Adrenal gland (tissue), 12 donors: Measurements from ENCODE around the gene FRK. TPM values are rescaled to one million over a fixed set of nuclear protein-coding genes. Genes with fewer than 3 reads are reported as not detected.
"Not testable (repeated sequence)": the region's sequence is repeated elsewhere in the genome, so short reads cannot be mapped to it uniquely, and the experiment has no call there.

Source experiments
- DNase-seq, 7 donors: peaks; one replicate each; pipeline ENCODE4 v3.0.0-alpha.2; 2019 to 2020
- H3K27ac ChIP-seq, 5 donors: fragments of 200-600 bp; sonication (generic) in 4 of 5; 1 replicate in 3 of 5; 2 replicates in 2 of 5; pipeline versions ENCODE4 v1.5.1 to v1.8.0; 2016 to 2020; ENCODE audit warnings: mild to moderate bottlenecking in 1 of 5
- H3K27me3 ChIP-seq: fragments of 200-600 bp; 2 replicates; pipeline ENCODE4 v1.8.0; 2021
- H3K36me3 ChIP-seq, 2 donors: fragments of 200-600 bp; replicated peaks in 1 of 2; 1 replicate in 1 of 2; 2 replicates in 1 of 2; pipeline versions ENCODE4 v1.5.1 to v1.8.0; 2018 to 2022
- H3K4me1 ChIP-seq, 2 donors: fragments of 200-600 bp; replicated peaks in 1 of 2; 1 replicate in 1 of 2; 2 replicates in 1 of 2; pipeline versions ENCODE4 v1.5.1 to v1.8.0; 2018 to 2021
- H3K4me3 ChIP-seq, 4 donors: fragments of 200-600 bp; sonication (generic) in 3 of 4; one replicate each; pipeline ENCODE4 v1.5.1; 2016 to 2018
- H3K9me3 ChIP-seq, 3 donors: fragments of 200-600 bp; sonication (generic) in 1 of 3; replicated peaks in 1 of 3; 1 replicate in 2 of 3; 2 replicates in 1 of 3; pipeline versions ENCODE4 v1.5.1 to v1.8.0; 2016 to 2021
- CTCF ChIP-seq, 6 experiments: fragments of 450-650 bp in 4 of 6; fragments of 200-600 bp in 2 of 6; sonication (generic) in 1 of 6; IDR thresholded peaks; 1 replicate in 5 of 6; 2 replicates in 1 of 6; pipeline versions ENCODE4 v1.5.1 to v1.8.0; 2016 to 2021; ENCODE audit warnings: antibody characterized with exemption in 6 of 6, mild to moderate bottlenecking in 2 of 6, moderate library complexity in 1 of 6
- POLR2A ChIP-seq, 2 donors: fragments of 450-650 bp; IDR thresholded peaks; one replicate each; pipeline ENCODE4 v1.6.1; 2017; ENCODE audit warnings: antibody characterized with exemption in 2 of 2, mild to moderate bottlenecking in 2 of 2, moderate library complexity in 1 of 2
- WGBS, 4 donors: extraction: QIAGEN DNeasy Blood & Tissue Kit in 2 of 4; methylation state at CpG; one replicate each; pipeline versions ENCODE4 v1.1.5 to v1.1.7; 2013 to 2017; 5-methylcytosine and 5-hydroxymethylcytosine counted together
- intact Hi-C, 2 donors: fragments of 100-400 bp; cut with DNase I; formaldehyde crosslinking; loops; one replicate each; pipeline versions ENCODE4 v1.14.1 to v1.15.0; 2022 to 2023
- polyA plus RNA-seq, 3 donors: library from polyadenylated mRNA; stranded (reverse); fragments of 200-250 nt in 2 of 3; fragments of 350-450 nt in 1 of 3; fragmentation: Illumina TruSeq in 1 of 3; extraction: RNeasy Lipid Tissue Mini Kit (QIAGEN cat#74804) in 1 of 3; gene quantifications; one replicate each; pipeline ENCODE4 v1.2.3, GENCODE V29; 2013 to 2014
- total RNA-seq, 9 donors: library from RNA; depleted of rRNA in 4 of 9; stranded (reverse); fragments of >200 nt in 4 of 9; fragments of 120-200 nt in 1 of 9; fragmentation: NEBNext Ultra II Directional in 1 of 9; extraction: Animal tissue kit (Norgen Biotek cat#: 25700) in 1 of 9; gene quantifications; one replicate each; pipeline versions ENCODE4 v1.1.0 to v1.2.4, GENCODE V29; 2013 to 2023
- donor health status: healthy with polysubstance abuse.
- donor health status: Bipolar disorder and iron deficiency.
- donor health status: DM: yes; HTN: yes; CAD: no.
- donor health status: DM: no; HTN: no; CAD: no.
- donor health status: DM: no; HTN: no; CAD: no.
- donor health status: DM: yes; HTN: yes; CAD: no.

Gene FRK
- total and polyA plus RNA-seq, 12 donors: 0.30 to 5.1 (median 2.5) TPM

- H3K4me3 ChIP-seq: no peak overlapping the region
- no peaks in the 10 kb centered on the region for H3K36me3 ChIP-seq
- 80 to 100% (median 86%) methylated on average over 1 of the region's 1 CpG for WGBS, 4 donors
- intact Hi-C loops: no loop called here
- no peaks in the 10 kb centered on the region for H3K4me1 ChIP-seq
- H3K27ac ChIP-seq: no peak overlapping the region
- no peaks in the 10 kb centered on the region for H3K27me3 ChIP-seq
- H3K9me3 ChIP-seq: no peaks in the 10 kb centered on the region
- no peak for DNase-seq
- TF ChIP-seq CTCF (IDR thresholded peaks at IDR 0.05) (no peak), POLR2A (IDR thresholded peaks at IDR 0.05) (no peak)
These were observed 114.9 kb downstream of the FRK start for GRCh38 chr6:115945812-115946211.

DNA sequence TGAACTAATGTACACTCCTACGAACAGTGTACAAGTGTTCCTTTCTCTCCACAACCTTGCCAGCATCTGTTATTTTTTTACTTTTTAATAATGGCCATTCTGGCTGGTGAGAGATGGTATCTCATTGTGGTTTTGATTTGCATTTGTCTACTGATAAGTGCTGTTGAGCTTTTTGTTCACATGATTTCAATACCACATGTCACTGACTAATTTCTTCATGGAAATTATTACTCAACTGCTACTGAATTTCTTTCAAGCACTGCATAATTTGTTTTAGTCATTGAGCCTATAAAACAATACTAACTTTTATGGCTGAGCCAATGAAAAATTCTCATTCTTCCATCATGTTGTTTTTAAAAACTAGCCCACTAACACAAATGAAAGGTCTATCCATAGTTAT lies 115.4 kb downstream of the FRK start:
- no peak overlapping the region for H3K27ac ChIP-seq
- no peaks in the 10 kb centered on the region for H3K9me3 ChIP-seq
- intact Hi-C loops: no loop called here
- no peak overlapping the region for H3K4me3 ChIP-seq
- H3K4me1 ChIP-seq: no peaks in the 10 kb centered on the region
- H3K36me3 ChIP-seq: no peaks in the 10 kb centered on the region
- 86 to 100% (median 91%) methylated on average over 1 of the region's 1 CpG for WGBS, 4 donors
- TF ChIP-seq CTCF (IDR thresholded peaks at IDR 0.05) (no peak), POLR2A (IDR thresholded peaks at IDR 0.05) (no peak)
- DNase-seq: no peak
- no peaks in the 10 kb centered on the region for H3K27me3 ChIP-seq

- DNase-seq, intact Hi-C loops, H3K4me1 ChIP-seq, H3K27me3 ChIP-seq, H3K9me3 ChIP-seq, H3K27ac ChIP-seq, H3K36me3 ChIP-seq, H3K4me3 ChIP-seq: not testable (repeated sequence)
These were observed 115.9 kb downstream of the FRK start for GRCh38 chr6:115944829-115945228.

GRCh38 chr6:115937502-115937901 lies 123.2 kb downstream of the FRK start:
- H3K27me3 ChIP-seq, H3K4me1 ChIP-seq, DNase-seq, intact Hi-C loops, H3K9me3 ChIP-seq, H3K36me3 ChIP-seq, H3K4me3 ChIP-seq, H3K27ac ChIP-seq: not testable (repeated sequence)
- 77 to 86% (median 85%) methylated on average over 2 of the region's 2 CpGs for WGBS, 4 donors

DNA sequence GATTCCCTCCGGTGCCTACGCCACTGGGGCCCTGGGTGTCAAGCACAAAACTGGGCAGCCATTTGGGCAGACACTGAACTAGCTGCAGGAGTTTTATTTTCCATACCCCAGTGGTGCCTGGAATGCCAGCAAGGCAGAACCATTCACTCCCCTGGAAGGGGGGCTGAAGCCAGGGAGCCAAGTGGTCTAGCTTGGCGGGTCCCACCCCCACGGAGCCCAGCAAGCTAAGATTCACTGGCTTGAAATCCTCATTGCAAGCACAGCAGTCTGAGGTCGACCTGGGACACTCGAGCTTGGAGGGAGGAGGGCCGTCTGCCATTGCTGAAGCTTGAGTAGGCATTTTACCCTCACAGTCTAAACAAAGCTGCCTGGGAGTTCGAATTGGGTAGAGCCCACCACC lies 125.3 kb downstream of the FRK start:
- no peak overlapping the region for H3K27ac ChIP-seq
- no peaks in the 10 kb centered on the region for H3K9me3 ChIP-seq
- no peak for DNase-seq
- TF ChIP-seq CTCF (IDR thresholded peaks at IDR 0.05) (no peak), POLR2A (IDR thresholded peaks at IDR 0.05) (no peak)
- H3K4me1 ChIP-seq: no peaks in the 10 kb centered on the region
- 66 to 100% (median 87%) methylated on average over 1 to 8 of the region's 8 CpGs for WGBS, 4 donors
- H3K4me3 ChIP-seq: no peak overlapping the region
- intact Hi-C loops: no loop called here
- H3K27me3 ChIP-seq: no peaks in the 10 kb centered on the region
- H3K36me3 ChIP-seq: no peaks in the 10 kb centered on the region
